D721Med (cell line): ENCODE measurements around the gene ABLIM1.

Source experiments
- DNase-seq: peaks from one replicate; pipeline ENCODE4 v3.0.0; 2011; ENCODE audit warnings: low spot score; ENCODE audit not compliant: insufficient read length
- FAIRE-seq: peaks from 2 replicates; lab custom pipeline; 2011; peaks lifted over from hg19 to GRCh38; lab: Jason Lieb, UNC
- CTCF ChIP-seq: IDR thresholded peaks from 2 replicates; pipeline ENCODE4 v1.5.1; 2012; ENCODE audit warnings: mild to moderate bottlenecking, control low read depth; ENCODE audit not compliant: insufficient read depth; ENCODE audit errors: missing control alignments

Gene ABLIM1

GRCh38 chr10:114441107-114441506 lies 217.0 kb downstream of the ABLIM1 start:
- FAIRE-seq = no peak
- no peak for TF ChIP-seq CTCF
- no peak for DNase-seq

GRCh38 chr10:114437473-114438292 lies 220.4 kb downstream of the ABLIM1 start:
- peak; percentile 29 for TF ChIP-seq CTCF
- FAIRE-seq (no peak), DNase-seq (no peak)

- no peak for DNase-seq
- TF ChIP-seq CTCF = no peak
- no peak for FAIRE-seq
These were observed 221.1 kb downstream of the ABLIM1 start for GRCh38 chr10:114436941-114437340.

GRCh38 chr10:114432566-114433093 lies 225.4 kb downstream of the ABLIM1 start:
- DNase-seq = no peak
- no peak for FAIRE-seq
- no peak for TF ChIP-seq CTCF

GRCh38 chr10:114431414-114432135 lies 226.5 kb downstream of the ABLIM1 start:
- FAIRE-seq = no peak
- no peak for DNase-seq
- TF ChIP-seq CTCF = no peak

- FAIRE-seq (no peak), DNase-seq (no peak)
- TF ChIP-seq CTCF = no peak
These were observed 227.2 kb downstream of the ABLIM1 start for GRCh38 chr10:114430688-114431413.
